GM12891 (cell line): ENCODE results near the gene ANKLE2.

Experiments
- POLR2A ChIP-seq: IDR thresholded peaks from 2 replicates; pipeline ENCODE4 v1.6.1; 2011; ENCODE audit warnings: low read depth, low read length, control low read depth
- POLR2AphosphoS5 ChIP-seq: IDR thresholded peaks from 2 replicates; pipeline ENCODE4 v1.6.1; 2011; ENCODE audit warnings: low read depth, low read length, control low read depth
- SPI1 ChIP-seq: IDR thresholded peaks from 2 replicates; pipeline ENCODE4 v1.6.1; 2011; ENCODE audit warnings: low read depth, low read length, control low read depth
- TAF1 ChIP-seq: IDR thresholded peaks from 2 replicates; pipeline ENCODE4 v1.6.1; 2011; ENCODE audit warnings: low read depth, low read length, control low read depth

GRCh38 chr12:132798836-132799235, 37.2 kb upstream of the ANKLE2 start:
- TF ChIP-seq POLR2A (no peak), POLR2AphosphoS5 (no peak), TAF1 (no peak), SPI1 (no peak)
